Measurements from ENCODE around the gene ARHGAP40. TPM values are rescaled to one million over a fixed set of nuclear protein-coding genes. Genes with fewer than 3 reads are reported as not detected.

Gene ARHGAP40
- total and polyA plus RNA-seq, 2 donors (not counting 3 experiments of a cell fraction or from before 2014, with no cell fraction given) = 0.18 to 0.20 TPM

DNA sequence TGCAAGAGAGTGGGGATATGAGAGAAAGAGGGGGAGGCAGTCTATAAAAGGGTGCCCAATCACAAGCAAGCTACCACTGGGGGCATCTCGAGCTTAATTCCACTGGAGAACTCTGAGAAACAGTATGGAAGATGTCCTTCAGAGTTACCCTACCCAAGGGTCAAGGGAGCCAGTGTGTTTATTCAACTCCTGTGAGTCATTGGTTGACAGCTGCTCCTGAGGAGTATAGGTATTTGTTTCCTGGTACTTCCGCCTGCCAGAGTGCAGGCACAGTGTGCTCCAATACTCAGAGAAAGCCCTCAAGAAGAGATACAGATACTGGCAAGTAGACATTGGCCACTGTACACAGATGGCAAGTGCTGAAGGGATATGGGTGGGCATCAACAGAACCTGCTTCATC is 49.5 kb downstream of the ARHGAP40 start:
- no peak for FAIRE-seq
- CTCF ChIA-PET = interaction anchor here (1.2 to 5.9 kb wide), 3 partner anchors 7 to 100 kb away, joined by 3 to 52 read pairs (median 41); no protein-coding TSS in a partner anchor
- dilution Hi-C loops (cut with MboI; ENCODE audit: extremely low pct_ligation_motif_present, low sequenced_read_pairs) = no loop called here

DNA sequence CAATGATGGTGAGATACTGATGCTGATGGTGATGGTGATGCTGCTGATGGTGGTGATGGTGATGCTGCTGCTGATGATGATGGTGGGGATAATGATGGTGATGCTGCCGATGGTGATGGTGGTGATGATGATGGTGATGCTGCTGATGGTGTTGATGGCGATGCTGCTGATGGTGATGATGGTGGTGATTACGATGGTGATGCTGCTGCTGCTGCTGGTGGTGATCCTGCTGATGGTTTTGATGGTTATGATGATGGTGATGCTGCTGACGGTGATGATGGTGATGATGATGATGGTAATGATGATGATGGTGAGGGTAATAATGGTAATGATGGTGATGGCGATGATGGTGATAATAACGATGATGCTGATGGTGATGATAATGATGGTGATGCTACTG is 50.0 kb downstream of the ARHGAP40 start:
- FAIRE-seq (no peak), DNase-seq (ENCODE audit: low read depth, low spot score) (no peak)
- CTCF ChIA-PET = interaction anchor here (1.2 to 4.9 kb wide), 2 partner anchors 64 to 99 kb away, joined by 3 to 52 read pairs; no protein-coding TSS in a partner anchor
- no peaks in the 10 kb centered on the region for H3K4me1 ChIP-seq (ENCODE audit: control insufficient read depth, extremely low read depth, insufficient read depth, low read length)
- H4K20me1 ChIP-seq (replicated peaks; ENCODE audit: control insufficient read depth, extremely low read depth, insufficient read depth, low read length) = no peaks in the 10 kb centered on the region
- H3K27ac ChIP-seq (ENCODE audit: insufficient read depth, low read depth, low read length) = no peak overlapping the region
- no peak overlapping the region for H3K4me2 ChIP-seq (ENCODE audit: insufficient read depth, low read length)
- H3K9me3 ChIP-seq (replicated peaks; ENCODE audit: control insufficient read depth, insufficient read depth, low read length) = no peaks in the 10 kb centered on the region
- H3K27me3 ChIP-seq (ENCODE audit: control insufficient read depth in 2 of 2, insufficient read depth in 2 of 2, low read length in 2 of 2) = peaks cover 6 to 13% of the 10 kb centered on the region in 2 experiments
- POLR2A ChIA-PET = no interaction called here
- intact Hi-C loops (cut with micrococcal nuclease) (no loop called here), dilution Hi-C loops (cut with MboI; ENCODE audit: extremely low pct_ligation_motif_present, low sequenced_read_pairs) (no loop called here)
- no peaks in the 10 kb centered on the region for H3K9me1 ChIP-seq (replicated peaks; ENCODE audit: control insufficient read depth, extremely low read depth, insufficient read depth, low read length)
- no peak overlapping the region for H2AFZ ChIP-seq (ENCODE audit: low read depth, low read length)
- BruUV-seq (replicated peaks) = no TSS peak
- no peaks in the 10 kb centered on the region for H3K36me3 ChIP-seq (ENCODE audit: control insufficient read depth in 2 of 2, extremely low read depth in 1 of 2, insufficient read depth in 2 of 2, low read length in 2 of 2)
- no peak overlapping the region for H3K9ac ChIP-seq (replicated peaks; ENCODE audit: extremely low read depth, insufficient read depth, low read length)
- H3K4me3 ChIP-seq (replicated peaks in 1 of 3; ENCODE audit: insufficient read depth in 1 of 3, low read depth in 1 of 3, low read length in 3 of 3) = no peak overlapping the region
- no peaks in the 10 kb centered on the region for H3K79me2 ChIP-seq (ENCODE audit: control insufficient read depth, insufficient read depth, low read length)
- no peak for TF ChIP-seq JUN (IDR thresholded peaks at IDR 0.05; ENCODE audit: borderline replicate concordance, insufficient read depth, insufficient read length, low read depth)
- no peak for TF ChIP-seq MYC (IDR thresholded peaks at IDR 0.05; ENCODE audit: low read depth, low read length)
- TF ChIP-seq GATA2 (IDR thresholded peaks at IDR 0.05; ENCODE audit: insufficient read depth, insufficient read length, low read depth, low read length) = no peak
- TF ChIP-seq EZH2 (IDR thresholded peaks at IDR 0.05; ENCODE audit: borderline replicate concordance, low read depth, low read length, severe bottlenecking) = no peak
- TF ChIP-seq, protein P1, sequence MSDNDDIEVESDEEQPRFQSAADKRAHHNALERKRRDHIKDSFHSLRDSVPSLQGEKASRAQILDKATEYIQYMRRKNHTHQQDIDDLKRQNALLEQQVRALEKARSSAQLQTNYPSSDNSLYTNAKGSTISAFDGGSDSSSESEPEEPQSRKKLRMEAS (IDR thresholded peaks at IDR 0.05; ENCODE audit: insufficient read depth, insufficient read length) = no peak
- no peak for TF ChIP-seq POLR2AphosphoS5 (IDR thresholded peaks at IDR 0.05; ENCODE audit: insufficient read depth, low read depth, low read length)
- TF ChIP-seq FOS (IDR thresholded peaks at IDR 0.05; ENCODE audit: borderline replicate concordance, insufficient read depth, low read length) = no peak
- TF ChIP-seq, protein P2, sequence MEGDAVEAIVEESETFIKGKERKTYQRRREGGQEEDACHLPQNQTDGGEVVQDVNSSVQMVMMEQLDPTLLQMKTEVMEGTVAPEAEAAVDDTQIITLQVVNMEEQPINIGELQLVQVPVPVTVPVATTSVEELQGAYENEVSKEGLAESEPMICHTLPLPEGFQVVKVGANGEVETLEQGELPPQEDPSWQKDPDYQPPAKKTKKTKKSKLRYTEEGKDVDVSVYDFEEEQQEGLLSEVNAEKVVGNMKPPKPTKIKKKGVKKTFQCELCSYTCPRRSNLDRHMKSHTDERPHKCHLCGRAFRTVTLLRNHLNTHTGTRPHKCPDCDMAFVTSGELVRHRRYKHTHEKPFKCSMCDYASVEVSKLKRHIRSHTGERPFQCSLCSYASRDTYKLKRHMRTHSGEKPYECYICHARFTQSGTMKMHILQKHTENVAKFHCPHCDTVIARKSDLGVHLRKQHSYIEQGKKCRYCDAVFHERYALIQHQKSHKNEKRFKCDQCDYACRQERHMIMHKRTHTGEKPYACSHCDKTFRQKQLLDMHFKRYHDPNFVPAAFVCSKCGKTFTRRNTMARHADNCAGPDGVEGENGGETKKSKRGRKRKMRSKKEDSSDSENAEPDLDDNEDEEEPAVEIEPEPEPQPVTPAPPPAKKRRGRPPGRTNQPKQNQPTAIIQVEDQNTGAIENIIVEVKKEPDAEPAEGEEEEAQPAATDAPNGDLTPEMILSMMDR (IDR thresholded peaks at IDR 0.05; ENCODE audit: extremely low read depth in 1 of 2, insufficient read depth in 1 of 2, low read depth in 1 of 2, low read length in 2 of 2) = no peak
- TF ChIP-seq POLR2A (IDR thresholded peaks at IDR 0.05; ENCODE audit: low read depth, low read length) = no peak

More for the DNA sequence above, 49.5 kb downstream of the ARHGAP40 start:
- no peaks in the 10 kb centered on the region for H3K9me3 ChIP-seq (replicated peaks; ENCODE audit: control insufficient read depth, insufficient read depth, low read length)
- POLR2A ChIA-PET = no interaction called here
- H4K20me1 ChIP-seq (replicated peaks; ENCODE audit: control insufficient read depth, extremely low read depth, insufficient read depth, low read length) = no peaks in the 10 kb centered on the region
- DNase-seq (ENCODE audit: low read depth, low spot score) = no peak
- H3K36me3 ChIP-seq (ENCODE audit: control insufficient read depth in 2 of 2, extremely low read depth in 1 of 2, insufficient read depth in 2 of 2, low read length in 2 of 2) = no peaks in the 10 kb centered on the region
- no peak overlapping the region for H2AFZ ChIP-seq (ENCODE audit: low read depth, low read length)
- no peak for TF ChIP-seq POLR2A (IDR thresholded peaks at IDR 0.05; ENCODE audit: low read depth, low read length)
- no peak for TF ChIP-seq POLR2AphosphoS5 (IDR thresholded peaks at IDR 0.05; ENCODE audit: insufficient read depth, low read depth, low read length)
- no peak overlapping the region for H3K27ac ChIP-seq (ENCODE audit: insufficient read depth, low read depth, low read length)
- no peaks in the 10 kb centered on the region for H3K9me1 ChIP-seq (replicated peaks; ENCODE audit: control insufficient read depth, extremely low read depth, insufficient read depth, low read length)
- H3K9ac ChIP-seq (replicated peaks; ENCODE audit: extremely low read depth, insufficient read depth, low read length) = no peak overlapping the region
- no peaks in the 10 kb centered on the region for H3K4me1 ChIP-seq (ENCODE audit: control insufficient read depth, extremely low read depth, insufficient read depth, low read length)
- peaks cover 7 to 13% of the 10 kb centered on the region in 2 experiments for H3K27me3 ChIP-seq (ENCODE audit: control insufficient read depth in 2 of 2, insufficient read depth in 2 of 2, low read length in 2 of 2)
- H3K4me3 ChIP-seq (replicated peaks in 1 of 3; ENCODE audit: insufficient read depth in 1 of 3, low read depth in 1 of 3, low read length in 3 of 3) = no peak overlapping the region
- no peaks in the 10 kb centered on the region for H3K79me2 ChIP-seq (ENCODE audit: control insufficient read depth, insufficient read depth, low read length)
- H3K4me2 ChIP-seq (ENCODE audit: insufficient read depth, low read length) = no peak overlapping the region
- intact Hi-C loops (cut with micrococcal nuclease) = no loop called here
- BruUV-seq (replicated peaks) = no TSS peak

Measured in endothelial cell of umbilical vein (primary cell).